ENCODE data around the gene SURF1. TPM values are rescaled to one million over a fixed set of nuclear protein-coding genes. Genes with fewer than 3 reads are reported as not detected.

Gene SURF1
- total RNA-seq, 2 donors from 2014 or later = 27.7 to 30.2 TPM

- intact Hi-C loops (cut with DNase I) = no loop called here
- DNase-seq (ENCODE audit: low spot score) = no peak
These were observed 51.6 kb downstream of the SURF1 start for GRCh38 chr9:133304477-133305377.

- intact Hi-C loops (cut with DNase I) = no loop called here
- no peak for DNase-seq (ENCODE audit: low spot score)
These were observed 52.2 kb downstream of the SURF1 start for GRCh38 chr9:133304158-133304470.

GRCh38 chr9:133303266-133304157 lies 52.8 kb downstream of the SURF1 start:
- no peak for DNase-seq (ENCODE audit: low spot score)
- intact Hi-C loops (cut with DNase I) = no loop called here

Other genes starting within 250 kb of the SURF1 start
- 10 to 100 TPM; 27.6 to 28.3 TPM for gene RALGDS, start 235.2 kb downstream of the SURF1 start, total RNA-seq
- gene GBGT1, start 192.6 kb downstream of the SURF1 start, total RNA-seq = 10 to 100 TPM; 14.2 to 19.9 TPM
- gene OBP2B, start 147.2 kb downstream of the SURF1 start, total RNA-seq = not detected
- gene ABO, start 81.3 kb downstream of the SURF1 start, total RNA-seq = 1 to 10 TPM; 1.5 to 2.1 TPM
- 10 to 100 TPM; 11.5 to 12.0 TPM for gene SURF6, start 20.3 kb downstream of the SURF1 start, total RNA-seq
- gene MED22, start 8.4 kb downstream of the SURF1 start, total RNA-seq = 10 to 100 TPM; 28.6 to 28.9 TPM
- gene RPL7A, start 8.3 kb downstream of the SURF1 start, total RNA-seq = 1,000 to 10,000 TPM; 1,252 to 1,287 TPM
- gene SURF2, start 63 bp upstream of the SURF1 start, total RNA-seq = 10 to 100 TPM; 11.8 to 12.0 TPM
- 100 to 1,000 TPM; 130 TPM for gene SURF4, start 19.6 kb upstream of the SURF1 start, total RNA-seq
- gene STKLD1, start 19.9 kb upstream of the SURF1 start, total RNA-seq = 1 to 10 TPM in 1 of 2 donors, under 1 TPM in 1; 0.57 to 1.2 TPM
- gene REXO4, start 61.5 kb upstream of the SURF1 start, total RNA-seq = 10 to 100 TPM; 10.4 to 11.1 TPM
- 1 to 10 TPM in 1 of 2 donors, under 1 TPM in 1; 0.48 to 1.8 TPM for gene ADAMTS13, start 65.9 kb upstream of the SURF1 start, total RNA-seq
- gene CACFD1, start 103.5 kb upstream of the SURF1 start, total RNA-seq = 10 to 100 TPM; 11.7 to 13.4 TPM
- 1 to 10 TPM; 3.2 to 4.0 TPM for gene SLC2A6, start 122.6 kb upstream of the SURF1 start, total RNA-seq
- gene MYMK, start 168.5 kb upstream of the SURF1 start, total RNA-seq = not detected
- 10 to 100 TPM in 1 of 2 donors, 1 to 10 TPM in 1; 5.5 to 11.3 TPM for gene ADAMTSL2, start 178.2 kb upstream of the SURF1 start, total RNA-seq

Measured in posterior vena cava (tissue), 2 donors.